Brain pericyte (primary cell): ENCODE results near the gene DOCK8.
A peak's percentile ranks its signal among the peaks of the same experiment; 100 is the strongest.
"Not testable (repeated sequence)": the region's sequence is repeated elsewhere in the genome, so short reads cannot be mapped to it uniquely, and the experiment has no call there.

Source experiments
- DNase-seq: peaks from one replicate; pipeline ENCODE4 v3.0.0-alpha.2; 2012; ENCODE audit warnings: low read depth, low spot score

DOCK8 gene

GRCh38 chr9:214648-215493 is at the start of gene DOCK8:
DOCK8 (plus strand) TSS chr9:214865; CDS start chr9:214977, 112 bp downstream.
- no peak for DNase-seq

GRCh38 chr9:169757-170156 is 44.9 kb upstream of the DOCK8 start:
- not testable (repeated sequence) for DNase-seq

- not testable (repeated sequence) for DNase-seq
These were observed 36.4 kb upstream of the DOCK8 start for GRCh38 chr9:178140-178825.

- peak; percentile 0 for DNase-seq
These were observed 35.7 kb upstream of the DOCK8 start, which contains the start of gene ZNG1A for GRCh38 chr9:178970-179383. ZNG1A (minus strand) TSS chr9:179056; CDS start chr9:178969, 87 bp downstream.

- DNase-seq = not testable (repeated sequence)
These were observed 15.1 kb upstream of the DOCK8 start for GRCh38 chr9:199601-200000.

GRCh38 chr9:206481-206880 is 8.2 kb upstream of the DOCK8 start:
- DNase-seq = no peak

GRCh38 chr9:209143-209758 is 5.4 kb upstream of the DOCK8 start:
- no peak for DNase-seq

- DNase-seq = no peak
These were observed 3.6 kb upstream of the DOCK8 start for GRCh38 chr9:211036-211435.

GRCh38 chr9:211557-211956 is 3.1 kb upstream of the DOCK8 start:
- DNase-seq = no peak

GRCh38 chr9:212297-212696 is 2.4 kb upstream of the DOCK8 start:
- DNase-seq = no peak

GRCh38 chr9:213901-214300 is 764 bp upstream of the DOCK8 start:
- DNase-seq = not testable (repeated sequence)

GRCh38 chr9:214351-214647 is 366 bp upstream of the DOCK8 start:
- no peak for DNase-seq

GRCh38 chr9:215631-216155 is 1.0 kb downstream of the DOCK8 start:
- DNase-seq = no peak

GRCh38 chr9:216866-217265 is 2.2 kb downstream of the DOCK8 start:
- no peak for DNase-seq

- no peak for DNase-seq
These were observed 3.3 kb downstream of the DOCK8 start for GRCh38 chr9:217950-218349.

GRCh38 chr9:219036-219435 is 4.4 kb downstream of the DOCK8 start:
- not testable (repeated sequence) for DNase-seq

GRCh38 chr9:219670-220365 is 5.2 kb downstream of the DOCK8 start:
- DNase-seq = no peak

- DNase-seq = no peak
These were observed 7.5 kb downstream of the DOCK8 start for GRCh38 chr9:221989-222776.

- DNase-seq = no peak
These were observed 8.5 kb downstream of the DOCK8 start for GRCh38 chr9:223152-223551.

GRCh38 chr9:224026-224425 is 9.4 kb downstream of the DOCK8 start:
- DNase-seq = no peak
